Inferior parietal cortex (tissue), 1 donor: ENCODE measurements around the gene NAALADL2.
"Not testable (repeated sequence)": the region's sequence is repeated elsewhere in the genome, so short reads cannot be mapped to it uniquely, and the experiment has no call there.

Source experiments
- DNase-seq: peaks from one replicate; pipeline ENCODE4 v3.0.0-alpha.2; 2016; ENCODE audit errors: extremely low spot score

The NAALADL2 gene

DNA sequence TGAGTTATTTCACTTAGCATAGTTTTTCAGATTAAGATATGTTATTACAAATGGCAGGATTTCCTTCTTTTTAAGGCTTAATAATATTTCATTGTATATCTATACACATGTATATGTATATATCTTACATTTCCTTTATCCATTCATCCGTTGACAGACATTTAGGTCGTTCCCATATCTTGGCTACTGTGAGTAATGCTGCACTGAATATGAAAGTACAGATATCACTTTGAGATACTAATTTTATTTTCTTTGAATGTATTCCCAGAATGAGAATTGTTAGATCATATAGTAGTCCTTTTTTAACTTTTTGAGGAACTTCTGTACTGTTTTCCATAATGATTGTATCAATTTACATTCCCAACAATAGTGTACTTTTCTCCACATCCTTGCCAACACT is 270.4 kb downstream of the NAALADL2 start:
- DNase-seq, result no peak

DNA sequence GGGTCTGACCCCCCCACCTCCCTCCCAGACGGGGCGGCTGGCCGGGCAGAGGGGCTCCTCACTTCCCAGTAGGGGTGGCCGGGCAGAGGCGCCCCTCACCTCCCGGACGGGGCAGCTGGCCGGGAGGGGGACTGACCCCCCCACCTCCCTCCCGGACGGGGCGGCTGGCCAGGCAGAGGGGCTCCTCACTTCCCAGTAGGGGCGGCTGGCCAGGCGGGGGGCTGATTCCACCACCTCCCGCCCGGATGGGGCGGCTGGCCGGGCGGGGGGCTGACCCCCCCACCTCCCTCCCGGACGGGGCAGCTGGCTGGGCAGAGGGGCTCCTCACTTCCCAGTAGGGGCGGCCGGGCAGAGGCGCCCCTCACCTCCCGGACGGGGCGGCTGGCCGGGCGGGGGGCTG is 272.7 kb downstream of the NAALADL2 start:
- not testable (repeated sequence) for DNase-seq

DNA sequence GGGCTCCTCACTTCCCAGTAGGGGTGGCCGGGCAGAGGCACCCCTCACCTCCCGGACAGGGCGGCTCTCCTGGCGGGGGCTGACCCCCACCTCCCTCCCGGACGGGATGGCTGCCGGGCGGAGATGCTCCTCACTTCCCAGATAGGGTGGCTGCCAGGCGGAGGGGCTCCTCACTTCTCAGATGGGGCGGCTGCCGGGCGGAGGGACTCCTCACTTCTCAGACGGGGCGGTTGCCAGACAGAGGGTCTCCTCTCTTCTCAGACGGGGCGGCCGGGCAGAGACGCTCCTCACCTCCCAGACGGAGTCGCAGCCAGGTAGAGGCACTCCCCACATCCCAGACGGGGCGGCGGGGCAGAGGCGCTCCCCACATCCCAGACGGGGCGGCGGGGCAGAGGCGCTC is 273.6 kb downstream of the NAALADL2 start:
- not testable (repeated sequence) for DNase-seq

DNA sequence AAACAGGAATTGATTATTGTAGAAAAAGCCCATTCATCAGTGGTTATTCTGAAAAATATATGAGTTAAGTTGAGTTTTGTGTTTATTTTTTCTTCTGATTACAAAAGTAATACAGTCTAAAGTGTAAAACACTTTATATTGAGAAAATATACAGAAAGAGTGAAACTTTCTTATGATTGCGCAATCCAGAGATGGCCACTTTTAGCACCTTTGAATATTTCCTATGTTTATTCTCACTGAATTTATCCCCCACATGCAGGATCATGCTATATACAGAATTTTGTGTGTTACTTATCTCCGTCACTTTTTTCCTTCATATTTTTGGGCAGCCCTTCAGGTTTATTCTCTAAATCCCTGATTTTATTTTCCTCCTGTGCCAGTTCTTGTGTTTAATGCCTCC is 285.2 kb downstream of the NAALADL2 start:
- no peak for DNase-seq

DNA sequence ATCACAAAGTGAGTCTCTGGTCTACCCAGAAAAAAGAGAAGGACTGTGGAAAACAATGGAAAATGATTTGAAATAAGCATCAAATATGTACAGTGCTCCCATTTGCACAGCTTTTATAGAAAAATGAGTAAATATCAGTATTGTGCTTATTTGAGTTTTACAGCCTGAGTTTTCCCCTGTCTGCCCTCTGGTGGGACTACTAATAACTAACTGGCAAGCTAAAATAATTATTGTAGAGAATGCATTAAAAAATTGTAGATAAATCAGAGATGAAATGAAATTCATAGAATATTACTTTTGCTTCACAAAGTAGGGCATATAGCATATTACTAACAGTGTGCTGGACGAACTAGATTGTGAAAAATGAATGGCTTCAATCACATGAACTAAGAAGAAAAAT is 287.1 kb downstream of the NAALADL2 start:
- DNase-seq, result peak; percentile 5

DNA sequence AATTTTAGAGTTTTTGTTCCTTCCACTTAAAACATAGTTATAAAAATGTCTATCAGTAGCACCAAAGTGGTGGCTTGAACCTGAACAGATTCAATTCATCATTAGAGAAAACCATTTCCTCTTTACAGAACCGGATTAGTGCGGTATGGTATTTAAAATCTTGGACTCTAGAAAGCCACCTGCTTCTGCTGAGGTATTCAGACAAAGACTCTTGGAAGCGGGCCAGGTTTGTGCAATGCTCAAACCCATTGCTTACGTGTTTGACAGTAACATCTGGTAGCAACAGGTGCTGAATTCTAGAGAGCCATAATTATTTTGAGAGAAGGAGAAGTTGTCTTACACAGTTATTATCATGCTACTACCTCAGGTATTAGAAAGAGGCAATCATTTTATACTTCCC is 290.5 kb downstream of the NAALADL2 start:
- DNase-seq, result no peak

DNA sequence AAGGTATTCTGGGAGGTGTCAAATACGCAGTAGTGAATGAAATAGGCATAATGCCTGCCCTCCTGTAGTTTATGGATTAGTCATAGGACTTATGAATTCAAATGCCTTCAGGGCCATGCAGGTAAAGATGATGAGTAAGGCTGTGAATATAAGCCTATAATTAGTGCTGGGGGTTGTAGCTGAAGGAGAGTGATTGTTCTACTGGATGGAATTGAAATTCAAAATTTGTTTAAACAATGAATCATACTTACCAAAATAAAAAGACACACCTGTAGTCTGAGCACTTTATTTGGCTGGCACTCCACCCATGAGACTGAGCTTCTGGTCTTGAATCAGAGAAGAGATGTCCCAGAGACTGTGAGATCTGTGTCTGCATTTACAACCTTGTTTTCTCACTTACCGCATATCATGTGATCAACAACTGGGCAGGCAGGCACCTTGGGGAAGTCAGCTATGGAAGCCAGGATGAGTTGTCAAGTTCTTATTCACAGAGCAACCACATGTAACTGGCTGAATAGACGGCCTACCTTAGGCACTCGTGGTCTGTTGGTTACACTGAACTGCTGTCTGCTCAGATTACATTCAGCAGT is 291.8 kb downstream of the NAALADL2 start:
- DNase-seq, result no peak

DNA sequence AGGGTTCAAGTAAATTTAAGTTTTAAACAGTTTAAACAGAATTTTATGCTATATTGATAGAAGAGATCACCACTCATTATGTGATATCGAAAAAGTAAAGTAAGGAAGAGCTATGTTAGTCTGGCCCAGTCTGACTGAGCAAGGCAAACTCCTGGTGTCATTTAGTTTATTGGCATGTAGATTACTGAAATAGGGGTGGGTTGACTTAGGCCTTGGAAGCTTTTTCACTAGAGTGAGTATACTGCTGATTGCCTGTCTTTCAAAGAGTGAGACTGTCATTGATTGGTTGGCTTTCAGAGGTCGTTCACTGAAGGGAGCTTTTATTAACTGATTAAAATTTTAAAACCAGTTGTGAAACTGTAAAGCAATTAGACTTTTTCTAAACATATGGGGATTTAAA is 294.5 kb downstream of the NAALADL2 start:
- no peak for DNase-seq

DNA sequence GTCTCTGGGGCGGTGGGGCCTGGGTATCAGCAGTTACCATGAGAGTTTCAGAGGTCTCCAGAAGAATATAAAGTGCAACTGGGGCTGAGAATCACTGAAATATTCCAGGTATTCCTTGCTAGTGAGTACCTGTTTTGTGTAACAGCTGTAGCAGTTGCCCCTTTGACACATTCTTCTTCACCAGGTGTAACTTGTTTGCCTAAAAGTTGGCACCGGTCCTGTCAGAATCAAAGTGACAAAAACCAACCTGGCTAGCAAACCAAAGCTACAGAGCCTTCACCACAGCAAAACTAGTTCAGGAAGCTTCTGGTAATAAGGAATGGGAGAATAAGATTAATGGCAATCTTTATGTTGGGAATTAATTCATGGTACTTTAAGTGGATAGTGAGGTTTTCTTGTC is 296.0 kb downstream of the NAALADL2 start:
- DNase-seq, result no peak

DNA sequence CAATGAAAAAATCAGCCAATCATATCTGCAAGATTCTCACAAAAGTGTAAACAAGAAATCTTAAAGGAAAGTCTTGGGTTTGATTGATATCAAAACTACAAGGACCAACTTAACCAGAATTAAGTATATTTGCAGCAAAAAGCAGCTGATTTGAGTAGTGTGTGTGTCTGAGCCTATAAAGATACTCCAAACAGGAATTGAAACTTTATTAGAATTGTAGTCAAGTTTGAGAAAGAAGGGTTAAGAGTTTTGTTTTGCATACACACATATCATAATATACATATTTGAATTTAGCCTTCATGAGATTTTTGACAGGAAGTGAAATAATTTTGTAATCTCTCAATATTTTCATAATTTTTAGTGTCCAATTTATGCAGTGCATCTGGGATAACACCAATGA is 300.1 kb downstream of the NAALADL2 start:
- DNase-seq, result no peak

DNA sequence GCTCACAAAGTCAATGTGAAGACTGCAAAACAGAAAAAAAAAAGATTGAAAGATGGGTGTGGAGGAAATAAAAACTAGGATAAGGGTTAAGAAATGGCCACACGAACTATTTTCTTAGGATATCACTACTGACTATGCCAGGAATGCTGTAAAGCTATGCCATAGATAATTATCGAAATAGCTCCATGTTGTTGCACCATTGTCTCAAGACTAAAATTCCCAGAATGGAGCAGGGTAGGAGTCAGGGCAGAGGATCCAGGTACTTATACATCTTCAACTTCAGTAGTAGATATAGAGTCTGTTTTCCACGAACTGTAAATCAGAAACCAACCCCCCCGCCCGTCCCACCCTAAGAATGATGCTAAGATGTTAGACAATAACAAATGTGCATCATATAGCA is 302.2 kb downstream of the NAALADL2 start:
- no peak for DNase-seq

DNA sequence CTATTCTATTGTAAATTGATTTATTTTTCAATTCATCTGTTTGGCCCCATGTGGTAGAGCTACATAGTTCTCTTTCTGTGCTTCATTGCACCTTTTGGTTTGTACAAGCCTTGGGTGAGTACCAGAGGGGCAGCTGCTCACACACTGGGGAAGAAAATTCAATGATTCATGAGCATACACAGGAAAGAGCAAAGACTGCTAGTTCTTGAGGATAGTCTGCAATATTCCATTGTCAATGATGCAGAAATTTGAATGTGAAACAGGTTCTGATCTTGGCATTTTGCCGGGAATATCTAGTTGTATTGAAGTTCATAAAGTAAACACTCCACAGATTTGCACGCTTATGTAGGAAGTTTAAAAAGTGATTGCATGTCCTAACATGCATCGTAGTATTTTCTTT is 304.6 kb downstream of the NAALADL2 start:
- DNase-seq, result no peak

DNA sequence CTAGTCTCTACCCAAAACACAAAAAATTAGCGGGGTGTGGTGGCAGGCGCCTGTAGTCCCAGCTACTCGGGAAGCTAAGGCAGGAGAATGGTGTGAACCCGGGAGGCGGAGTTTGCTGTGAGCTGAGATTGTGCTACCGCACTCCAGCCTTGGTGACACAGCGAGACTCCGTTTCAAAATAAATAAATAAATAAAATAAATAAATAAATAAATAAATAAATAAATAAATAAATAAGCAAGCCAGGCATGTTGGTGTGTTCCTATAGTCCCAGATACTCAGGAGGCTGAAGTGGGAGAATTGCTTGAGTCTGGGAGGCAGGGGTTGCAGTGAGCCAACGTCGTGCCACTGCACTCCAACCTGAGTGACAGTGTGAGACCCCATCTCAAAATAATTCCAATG is 314.0 kb downstream of the NAALADL2 start:
- DNase-seq, result not testable (repeated sequence)

DNA sequence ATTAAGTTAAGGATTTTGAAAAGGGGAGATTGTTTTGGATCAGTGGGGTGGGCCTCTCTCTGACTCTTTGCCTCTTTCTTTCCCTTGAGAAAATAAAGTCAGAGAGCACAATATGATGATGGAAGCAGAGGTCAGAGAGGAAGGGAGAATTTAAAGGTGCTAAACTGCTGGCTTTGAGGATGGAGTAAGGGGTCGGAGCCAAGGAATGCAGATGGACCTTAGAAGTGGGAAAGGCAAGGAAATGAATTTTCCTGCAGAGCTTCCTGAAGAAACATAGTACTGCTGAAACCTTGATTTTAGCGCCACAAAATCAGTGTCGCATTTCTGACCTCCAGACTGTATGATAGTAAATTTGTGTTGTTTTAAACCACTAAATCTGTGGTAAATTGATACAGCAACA is 317.4 kb downstream of the NAALADL2 start:
- DNase-seq, result no peak

DNA sequence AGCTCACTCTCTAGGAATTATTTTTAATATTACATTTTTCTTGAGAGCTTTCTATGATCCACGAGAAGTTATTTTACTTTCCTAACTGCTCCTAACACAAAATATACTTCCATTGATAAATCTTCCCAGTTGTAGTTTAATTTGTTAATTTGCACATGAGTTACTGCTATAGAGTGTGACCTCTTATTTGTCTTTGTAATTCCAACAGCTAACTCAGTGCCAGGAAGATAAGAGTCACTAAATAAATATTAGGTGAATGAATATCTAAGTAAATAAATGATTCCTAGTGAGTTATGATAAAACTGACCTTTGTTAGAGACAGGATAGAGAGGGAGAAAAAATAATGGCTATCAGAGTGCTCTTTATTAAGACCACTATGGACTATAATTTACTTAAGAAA is 319.9 kb downstream of the NAALADL2 start:
- DNase-seq, result no peak

DNA sequence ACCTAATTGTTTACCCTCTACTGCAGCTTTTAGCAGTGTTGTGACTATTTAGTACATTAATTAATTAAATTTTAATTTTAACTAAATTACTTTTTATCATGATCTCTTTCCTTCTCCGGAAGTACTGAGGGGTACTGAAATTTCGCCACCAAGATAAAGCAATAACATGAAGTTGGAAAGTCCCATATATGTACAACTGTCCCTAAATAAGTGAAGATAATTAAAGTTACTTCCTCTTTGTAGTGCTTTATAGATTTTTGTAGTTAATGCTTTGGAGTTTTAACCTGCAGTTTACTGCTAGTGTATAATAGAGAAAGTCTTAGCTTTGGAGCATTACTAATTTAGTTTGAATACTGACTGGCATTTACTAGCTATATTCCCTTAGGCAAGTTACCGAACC is 325.3 kb downstream of the NAALADL2 start:
- DNase-seq, result no peak

DNA sequence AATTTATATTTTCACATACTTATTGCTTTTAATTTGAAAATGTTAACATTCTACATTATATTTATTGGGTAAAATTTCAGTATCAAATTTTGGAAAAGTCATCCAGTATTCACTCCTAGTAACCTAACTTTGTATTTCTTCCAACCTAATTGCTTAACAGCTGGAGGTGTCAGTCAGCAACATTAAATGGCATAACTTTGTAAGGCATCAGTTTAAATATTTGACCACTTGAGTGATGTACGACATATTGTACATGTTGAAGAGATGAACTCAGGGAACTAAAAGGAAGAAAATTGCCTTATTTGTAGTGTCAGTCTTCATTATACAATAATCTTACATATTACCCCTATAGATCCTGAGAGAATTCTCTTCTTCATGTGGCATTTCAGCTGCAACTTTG is 326.8 kb downstream of the NAALADL2 start:
- no peak for DNase-seq

DNA sequence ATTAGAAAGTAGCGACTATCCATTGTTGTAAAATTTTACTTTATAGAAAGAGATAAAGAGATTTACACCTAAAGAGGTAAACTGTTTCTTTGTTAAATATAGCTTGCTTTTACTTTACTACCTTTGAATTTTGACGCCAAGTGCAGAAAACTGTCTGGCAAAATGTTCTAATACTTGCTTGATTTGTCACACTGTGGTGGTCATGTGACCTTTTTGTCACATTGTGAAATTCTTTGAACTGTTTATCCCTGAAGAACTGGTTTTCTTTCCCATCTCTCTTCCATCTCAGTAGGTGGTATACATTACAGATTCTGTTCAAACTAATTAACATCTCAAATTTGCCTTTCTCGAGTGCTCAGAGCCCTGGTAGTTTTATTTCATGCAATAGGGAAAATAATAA is 327.4 kb downstream of the NAALADL2 start:
- no peak for DNase-seq

DNA sequence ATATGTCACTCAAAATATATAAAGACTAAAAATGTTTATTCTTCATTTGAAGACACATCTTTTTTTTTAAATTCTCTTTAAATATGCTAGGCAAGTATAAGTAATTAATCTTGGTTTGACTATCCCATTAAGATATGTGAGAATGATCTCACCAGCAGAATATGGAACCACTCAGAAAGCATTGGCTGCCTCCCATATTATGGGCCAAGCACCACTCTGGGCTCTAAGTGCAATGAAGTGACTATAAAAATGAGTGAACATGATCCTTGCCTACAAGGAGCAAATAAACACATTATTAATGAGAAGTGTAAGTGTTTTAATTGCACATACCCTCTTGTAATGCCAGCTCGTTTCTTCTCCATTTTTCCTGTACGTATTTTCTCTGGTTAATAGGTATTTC is 328.5 kb downstream of the NAALADL2 start:
- no peak for DNase-seq

DNA sequence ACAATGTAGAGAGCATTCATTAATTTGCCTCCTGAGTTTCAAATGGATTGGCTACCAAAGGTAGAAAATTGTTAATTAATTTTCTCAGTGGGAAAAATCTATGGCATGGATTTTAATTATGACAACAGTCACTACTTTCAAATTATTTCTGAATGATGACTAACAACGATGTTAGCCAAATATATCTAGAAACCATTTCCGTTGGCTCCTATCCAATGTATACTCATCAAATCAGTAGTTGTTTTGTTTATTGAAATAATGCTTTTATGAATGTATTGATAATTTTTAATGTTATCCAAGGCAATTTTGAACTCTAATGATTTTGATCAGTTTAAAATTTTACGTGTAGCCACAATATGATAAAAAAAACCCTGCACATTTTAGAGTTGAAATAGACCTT is 333.4 kb downstream of the NAALADL2 start:
- no peak for DNase-seq

DNA sequence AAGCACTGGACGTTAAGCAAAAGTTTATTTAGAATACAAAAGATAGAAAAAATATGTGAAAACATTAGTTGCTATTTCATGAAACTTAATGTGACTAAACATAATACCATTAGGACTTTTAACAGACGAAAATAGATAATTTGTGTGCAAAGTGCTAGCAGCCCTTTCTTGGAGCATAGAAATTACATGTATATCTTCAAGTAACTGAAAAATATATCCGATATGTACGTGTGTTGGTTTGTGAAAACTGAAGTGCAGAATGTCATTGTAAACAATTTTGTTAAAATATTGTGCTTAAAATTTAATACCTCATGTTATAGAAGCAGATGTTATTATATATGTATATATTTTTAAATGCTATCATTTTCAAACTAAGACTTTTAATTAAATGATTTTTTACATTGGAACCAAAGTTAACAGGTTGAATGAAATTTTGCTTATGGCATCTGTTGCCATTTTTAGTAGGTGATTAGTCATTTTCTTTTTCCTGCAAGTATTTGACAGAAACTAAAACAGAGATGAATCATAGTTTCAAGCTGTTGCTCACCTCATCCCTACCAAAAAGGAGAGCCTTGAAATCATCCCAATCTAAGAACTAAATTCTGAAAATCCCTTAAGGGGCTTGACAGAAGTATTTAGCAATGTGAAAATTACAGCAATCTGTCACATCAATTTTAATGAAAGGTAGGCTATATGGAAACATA is 334.8 kb downstream of the NAALADL2 start:
- DNase-seq, result no peak

DNA sequence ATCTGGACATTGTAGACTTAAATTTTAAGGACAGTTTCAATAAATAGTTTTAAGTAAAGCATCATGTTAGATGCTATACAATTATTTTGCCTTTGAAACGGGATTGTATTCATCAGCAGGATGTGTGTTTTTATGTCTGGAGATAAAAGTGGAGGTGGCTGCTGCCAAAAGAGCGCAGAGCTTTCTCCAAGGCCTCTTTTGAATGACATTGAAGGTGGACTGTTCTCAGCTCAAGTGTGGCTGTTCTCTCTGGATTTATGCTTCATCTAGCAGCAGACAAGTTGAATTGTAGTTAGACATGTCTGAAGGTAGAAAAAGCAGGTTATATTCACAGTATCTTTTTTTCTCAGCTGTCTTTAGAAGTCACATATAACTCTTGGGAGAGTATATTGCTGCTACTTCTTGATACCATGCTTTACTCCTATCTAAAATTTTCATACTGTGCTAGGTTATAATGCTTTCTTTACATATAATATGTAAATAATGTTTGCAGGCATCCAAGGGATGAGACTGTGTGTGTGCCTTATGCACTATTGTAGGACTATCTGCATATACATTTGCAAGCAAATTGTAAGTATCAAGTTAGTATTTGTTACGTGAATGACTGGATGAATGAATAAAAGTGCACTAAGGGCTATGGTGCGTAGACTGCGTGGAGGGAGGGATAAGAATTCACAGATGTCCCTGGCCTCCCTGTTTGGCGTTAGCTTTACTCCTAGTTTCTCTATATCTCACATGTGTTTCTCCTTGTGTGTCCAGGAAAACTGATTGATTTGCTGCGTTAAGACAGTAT is 340.1 kb downstream of the NAALADL2 start:
- DNase-seq, result no peak

DNA sequence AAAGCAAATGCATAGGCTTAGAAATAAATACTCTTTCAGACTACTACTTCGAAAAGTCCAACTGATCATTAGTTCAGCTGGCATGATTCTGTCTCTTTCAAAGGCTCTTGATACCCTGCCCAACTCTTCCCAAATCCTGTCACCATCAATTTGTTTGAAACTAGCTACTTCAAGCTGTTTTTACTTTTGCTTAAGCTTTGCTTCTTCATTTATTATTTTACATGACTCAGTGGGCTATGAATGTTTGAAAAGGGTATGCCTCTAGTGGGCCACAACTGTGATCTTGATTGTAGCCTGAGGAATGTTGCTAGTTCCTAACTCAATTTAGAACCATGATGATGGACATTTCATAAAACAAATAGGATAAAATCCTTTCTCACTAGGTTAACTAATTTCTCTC is 340.8 kb downstream of the NAALADL2 start:
- DNase-seq, result no peak
